Measurements from ENCODE around the gene UBA3. TPM values are rescaled to one million over a fixed set of nuclear protein-coding genes. Genes with fewer than 3 reads are reported as not detected.
A peak's percentile ranks its signal among the peaks of the same experiment; 100 is the strongest.

The UBA3 gene
- total RNA-seq, 5 donors from 2014 or later (not counting 1 experiment from before 2014, with no cell fraction given): 62.7 to 83.1 (median 73.2) TPM

- no CpG with 5 or more reads among the region's 4 CpGs for WGBS (ENCODE audit: insufficient coverage)
Measured at GRCh38 chr3:69020857-69021256, 59.3 kb downstream of the UBA3 start.

GRCh38 chr3:69020424-69020823 is 59.7 kb downstream of the UBA3 start:
- no peaks in the 10 kb centered on the region for H3K27me3 ChIP-seq (replicated peaks in 1 of 2; ENCODE audit: control insufficient read depth in 2 of 2, extremely low read depth in 1 of 2, insufficient read depth in 2 of 2, low read length in 1 of 2)
- H3K36me3 Mint-ChIP-seq: peaks cover 15% of the 10 kb centered on the region
- no CpG with 5 or more reads among the region's 2 CpGs for WGBS (ENCODE audit: insufficient coverage)
- H3K27me3 Mint-ChIP-seq: no peaks in the 10 kb centered on the region
- no peak overlapping the region for H3K4me3 ChIP-seq (ENCODE audit: control insufficient read depth in 1 of 2, extremely low read depth in 1 of 2, low read length in 1 of 2)
- no peak for ATAC-seq (replicated peaks in 1 of 4)
- H3K9me3 ChIP-seq: no peaks in the 10 kb centered on the region
- no peak overlapping the region for H3K27ac ChIP-seq (ENCODE audit: low read length)
- H3K4me1 Mint-ChIP-seq: peaks cover 0 to 3% (median 1%) of the 10 kb centered on the region in 3 donors
- H3K36me3 ChIP-seq (ENCODE audit: control insufficient read depth in 2 of 2, extremely low read depth in 1 of 2, insufficient read depth in 1 of 2, low read length in 1 of 2): peaks cover 0 to 19% of the 10 kb centered on the region in 2 donors
- H3K9me3 Mint-ChIP-seq: no peaks in the 10 kb centered on the region
- H3K4me3 Mint-ChIP-seq: no peak overlapping the region
- DNase-seq: peak in 1 of 35 experiments; percentile 13
- CTCF ChIA-PET: interaction anchor here in 1 of 2 donors (0.6 kb wide), 2 partner anchors 11 to 48 kb away, joined by 3 to 4 read pairs; no protein-coding TSS in a partner anchor
- H3K27ac Mint-ChIP-seq: no peak overlapping the region
- no peaks in the 10 kb centered on the region for H3K4me1 ChIP-seq (ENCODE audit: control insufficient read depth in 1 of 2, extremely low read depth in 1 of 2, insufficient read depth in 2 of 2, low read length in 2 of 2)
- POLR2A ChIA-PET: interaction anchor here in 1 of 2 donors (1.2 to 1.3 kb wide), 2 partner anchors 18 to 32 kb away, joined by 3 read pairs; partner anchors contain the start of gene TMF1

More at GRCh38 chr3:69020857-69021256, 59.3 kb downstream of the UBA3 start:
- peaks cover 19% of the 10 kb centered on the region for H3K36me3 Mint-ChIP-seq
- Histone ChIP-seq H3K36me3 (ENCODE audit: control insufficient read depth in 2 of 2, extremely low read depth in 1 of 2, insufficient read depth in 1 of 2, low read length in 1 of 2) (peaks cover 0 to 23% of the 10 kb centered on the region in 2 donors), H3K4me3 (ENCODE audit: control insufficient read depth in 1 of 2, extremely low read depth in 1 of 2, low read length in 1 of 2) (no peak overlapping the region), H3K27me3 (replicated peaks in 1 of 2; ENCODE audit: control insufficient read depth in 2 of 2, extremely low read depth in 1 of 2, insufficient read depth in 2 of 2, low read length in 1 of 2) (no peaks in the 10 kb centered on the region), H3K27ac (ENCODE audit: low read length) (no peak overlapping the region), H3K9me3 (no peaks in the 10 kb centered on the region), H3K4me1 (ENCODE audit: control insufficient read depth in 1 of 2, extremely low read depth in 1 of 2, insufficient read depth in 2 of 2, low read length in 2 of 2) (no peaks in the 10 kb centered on the region)
- no peak overlapping the region for H3K4me3 Mint-ChIP-seq
- ATAC-seq (replicated peaks in 1 of 4) (no peak), DNase-seq (no peak)
- H3K27ac Mint-ChIP-seq: no peak overlapping the region
- no peaks in the 10 kb centered on the region for H3K9me3 Mint-ChIP-seq
- POLR2A ChIA-PET: interaction anchor here in 1 of 2 donors (1.2 to 1.3 kb wide), 2 partner anchors 18 to 31 kb away, joined by 3 read pairs; partner anchors contain the start of gene TMF1
- CTCF ChIA-PET: no interaction called here
- no peaks in the 10 kb centered on the region for H3K27me3 Mint-ChIP-seq
- H3K4me1 Mint-ChIP-seq: peaks cover 0 to 3% (median 0%) of the 10 kb centered on the region in 3 donors

- Histone ChIP-seq H3K27ac (ENCODE audit: low read length) (no peak overlapping the region), H3K36me3 (ENCODE audit: control insufficient read depth in 2 of 2, extremely low read depth in 1 of 2, insufficient read depth in 1 of 2, low read length in 1 of 2) (no peaks in the 10 kb centered on the region), H3K4me3 (ENCODE audit: control insufficient read depth in 1 of 2, extremely low read depth in 1 of 2, low read length in 1 of 2) (no peak overlapping the region), H3K4me1 (ENCODE audit: control insufficient read depth in 1 of 2, extremely low read depth in 1 of 2, insufficient read depth in 2 of 2, low read length in 2 of 2) (peaks cover 3 to 19% of the 10 kb centered on the region in 2 experiments), H3K27me3 (replicated peaks in 1 of 2; ENCODE audit: control insufficient read depth in 2 of 2, extremely low read depth in 1 of 2, insufficient read depth in 2 of 2, low read length in 1 of 2) (no peaks in the 10 kb centered on the region), H3K9me3 (no peaks in the 10 kb centered on the region)
- DNase-seq (no peak), ATAC-seq (replicated peaks in 1 of 4) (no peak)
- Mint-ChIP-seq H3K27me3 (no peaks in the 10 kb centered on the region), H3K36me3 (peaks cover 2% of the 10 kb centered on the region), H3K27ac (no peak overlapping the region), H3K4me1 (peaks cover 20 to 27% (median 24%) of the 10 kb centered on the region in 3 donors), H3K9me3 (no peaks in the 10 kb centered on the region), H3K4me3 (no peak overlapping the region)
- CTCF ChIA-PET: no interaction called here
- no CpG with 5 or more reads among the region's 2 CpGs for WGBS (ENCODE audit: insufficient coverage)
- POLR2A ChIA-PET: no interaction called here
Measured at GRCh38 chr3:69016901-69017300, 63.3 kb downstream of the UBA3 start.

GRCh38 chr3:69016102-69016501 is 64.1 kb downstream of the UBA3 start:
- Histone ChIP-seq H3K4me3 (ENCODE audit: control insufficient read depth in 1 of 2, extremely low read depth in 1 of 2, low read length in 1 of 2) (no peak overlapping the region), H3K27ac (ENCODE audit: low read length) (no peak overlapping the region), H3K9me3 (no peaks in the 10 kb centered on the region), H3K27me3 (replicated peaks in 1 of 2; ENCODE audit: control insufficient read depth in 2 of 2, extremely low read depth in 1 of 2, insufficient read depth in 2 of 2, low read length in 1 of 2) (no peaks in the 10 kb centered on the region), H3K4me1 (ENCODE audit: control insufficient read depth in 1 of 2, extremely low read depth in 1 of 2, insufficient read depth in 2 of 2, low read length in 2 of 2) (peaks cover 3 to 23% of the 10 kb centered on the region in 2 experiments), H3K36me3 (ENCODE audit: control insufficient read depth in 2 of 2, extremely low read depth in 1 of 2, insufficient read depth in 1 of 2, low read length in 1 of 2) (no peaks in the 10 kb centered on the region)
- DNase-seq (no peak), ATAC-seq (replicated peaks in 1 of 4) (no peak)
- Mint-ChIP-seq H3K4me1 (peaks cover 26 to 30% (median 29%) of the 10 kb centered on the region in 3 donors), H3K9me3 (no peaks in the 10 kb centered on the region), H3K36me3 (peaks cover 2% of the 10 kb centered on the region), H3K4me3 (no peak overlapping the region), H3K27ac (no peak overlapping the region), H3K27me3 (no peaks in the 10 kb centered on the region)
- POLR2A ChIA-PET: no interaction called here
- CTCF ChIA-PET: interaction anchor here in 1 of 2 donors (0.7 kb wide), 1 partner anchor 28 kb away, joined by 3 read pairs; no protein-coding TSS in a partner anchor
- WGBS (ENCODE audit: insufficient coverage): no CpG with 5 or more reads among the region's 4 CpGs

GRCh38 chr3:69014022-69014580 is 66.1 kb downstream of the UBA3 start:
- Mint-ChIP-seq H3K27me3 (no peaks in the 10 kb centered on the region), H3K4me3 (peak overlapping the region; percentile 81 to 89 (median 84)), H3K4me1 (peaks cover 30 to 35% (median 30%) of the 10 kb centered on the region in 3 donors), H3K36me3 (peaks cover 2% of the 10 kb centered on the region), H3K27ac (peak overlapping the region; percentile 75 to 80), H3K9me3 (no peaks in the 10 kb centered on the region)
- ATAC-seq (replicated peaks in 1 of 4): no peak
- Histone ChIP-seq H3K27me3 (replicated peaks in 1 of 2; ENCODE audit: control insufficient read depth in 2 of 2, extremely low read depth in 1 of 2, insufficient read depth in 2 of 2, low read length in 1 of 2) (no peaks in the 10 kb centered on the region), H3K36me3 (ENCODE audit: control insufficient read depth in 2 of 2, extremely low read depth in 1 of 2, insufficient read depth in 1 of 2, low read length in 1 of 2) (no peaks in the 10 kb centered on the region), H3K4me3 (ENCODE audit: control insufficient read depth in 1 of 2, extremely low read depth in 1 of 2, low read length in 1 of 2) (peak overlapping the region; percentile 77 to 85), H3K27ac (ENCODE audit: low read length) (peak overlapping the region; percentile 9), H3K9me3 (no peaks in the 10 kb centered on the region), H3K4me1 (ENCODE audit: control insufficient read depth in 1 of 2, extremely low read depth in 1 of 2, insufficient read depth in 2 of 2, low read length in 2 of 2) (peaks cover 3 to 23% of the 10 kb centered on the region in 2 experiments)
- DNase-seq: no peak
- ChIA-PET CTCF (interaction anchor here in 1 of 2 donors (1.0 kb wide), 1 partner anchor 10 kb away, joined by 4 read pairs; no protein-coding TSS in a partner anchor), POLR2A (interaction anchor here in 1 of 2 donors (0.6 kb wide), 1 partner anchor 36 kb away, joined by 3 read pairs; no protein-coding TSS in a partner anchor)
- WGBS (ENCODE audit: insufficient coverage): 0% methylated on average over 6 of the region's 11 CpGs

- Mint-ChIP-seq H3K4me1 (peaks cover 30 to 35% (median 35%) of the 10 kb centered on the region in 3 donors), H3K36me3 (peaks cover 2% of the 10 kb centered on the region), H3K4me3 (peak within 1 kb of the TSS; percentile 81 to 92 (median 89)), H3K9me3 (no peaks in the 10 kb centered on the region), H3K27ac (peak within 1 kb of the TSS; percentile 82 to 88), H3K27me3 (no peaks in the 10 kb centered on the region)
- H3K27ac ChIP-seq (ENCODE audit: low read length): peak within 1 kb of the TSS; percentile 63
- H3K9me3 ChIP-seq: no peaks in the 10 kb centered on the region
- no peaks in the 10 kb centered on the region for H3K27me3 ChIP-seq (replicated peaks in 1 of 2; ENCODE audit: control insufficient read depth in 2 of 2, extremely low read depth in 1 of 2, insufficient read depth in 2 of 2, low read length in 1 of 2)
- ATAC-seq (replicated peaks in 1 of 4) (peak; percentile 82 to 86 (median 84)), DNase-seq (peak; percentile 39 to 85 (median 61))
- peaks cover 3 to 23% of the 10 kb centered on the region in 2 experiments for H3K4me1 ChIP-seq (ENCODE audit: control insufficient read depth in 1 of 2, extremely low read depth in 1 of 2, insufficient read depth in 2 of 2, low read length in 2 of 2)
- POLR2A ChIA-PET: interaction anchor here (0.5 to 0.6 kb wide), 3 partner anchors 14 to 45 kb away, joined by 3 read pairs; no protein-coding TSS in a partner anchor
- H3K4me3 ChIP-seq (ENCODE audit: control insufficient read depth in 1 of 2, extremely low read depth in 1 of 2, low read length in 1 of 2): peak within 1 kb of the TSS; percentile 77 to 85
- under 1% methylated on average over 95 of the region's 96 CpGs for WGBS (ENCODE audit: insufficient coverage)
- H3K36me3 ChIP-seq (ENCODE audit: control insufficient read depth in 2 of 2, extremely low read depth in 1 of 2, insufficient read depth in 1 of 2, low read length in 1 of 2): no peaks in the 10 kb centered on the region
- CTCF ChIA-PET: interaction anchor here in 1 of 2 donors (1.0 kb wide), 1 partner anchor 9 kb away, joined by 4 read pairs; no protein-coding TSS in a partner anchor
Measured at GRCh38 chr3:69013253-69014021, 66.7 kb downstream of the UBA3 start, which contains the start of gene EOGT. Gene EOGT (minus strand): TSS chr3:69013684. CDS start chr3:69009846, 3,838 bp downstream.

Measured in T-cell (primary cell).